Fibroblast of lung (primary cell): Measurements from ENCODE around the gene TFDP2. TPM values are rescaled to one million over a fixed set of nuclear protein-coding genes. Genes with fewer than 3 reads are reported as not detected.

ENCODE experiments used
- DNase-seq, 2 donors: peaks; one replicate each; pipeline versions ENCODE4 v3.0.0 to v3.0.0-alpha.2; 2010; ENCODE audit warnings: low read depth in 2 of 2
- H2AFZ ChIP-seq: 2 replicates; pipeline ENCODE4 v1.5.1; 2012; ENCODE audit warnings: low read length, control low read depth, inconsistent platforms
- H3K27ac ChIP-seq: 2 replicates; pipeline ENCODE4 v1.5.1; 2011; ENCODE audit warnings: low read length, control low read depth; ENCODE audit not compliant: insufficient read depth
- H3K27me3 ChIP-seq: 2 replicates; pipeline ENCODE4 v1.5.1; 2011; ENCODE audit warnings: mild to moderate bottlenecking, low read length; ENCODE audit not compliant: control insufficient read depth, insufficient read depth
- H3K36me3 ChIP-seq: 2 replicates; pipeline ENCODE4 v1.5.1; 2011; ENCODE audit warnings: low read length; ENCODE audit not compliant: control insufficient read depth, insufficient read depth
- H3K4me1 ChIP-seq: 2 replicates; pipeline ENCODE4 v1.5.1; 2011; ENCODE audit warnings: low read length; ENCODE audit not compliant: control insufficient read depth, insufficient read depth; ENCODE audit errors: extremely low read depth
- H3K4me2 ChIP-seq: 2 replicates; pipeline ENCODE4 v1.5.1; 2011; ENCODE audit warnings: low read length, control low read depth; ENCODE audit not compliant: insufficient read depth; ENCODE audit errors: extremely low read depth
- H3K4me3 ChIP-seq, 4 experiments: fragments of 200-600 bp in 1 of 4; sonication (generic) in 1 of 4; replicated peaks in 1 of 4; 2 replicates each; pipeline ENCODE4 v1.5.1; 2011 to 2016; ENCODE audit warnings: low read length in 4 of 4, low read depth in 3 of 4, mild to moderate bottlenecking in 3 of 4, control low read depth in 2 of 4, inconsistent platforms in 1 of 4, mixed read lengths in 1 of 4; ENCODE audit not compliant: insufficient read depth in 1 of 4; ENCODE audit errors: control extremely low read depth in 1 of 4
- H3K79me2 ChIP-seq: 2 replicates; pipeline ENCODE4 v1.5.1; 2012; ENCODE audit warnings: mild to moderate bottlenecking, low read length, inconsistent platforms; ENCODE audit not compliant: control insufficient read depth, insufficient read depth
- H3K9ac ChIP-seq: 2 replicates; pipeline ENCODE4 v1.5.1; 2011; ENCODE audit warnings: mild to moderate bottlenecking, low read length, control low read depth; ENCODE audit not compliant: insufficient read depth
- H3K9me3 ChIP-seq: 2 replicates; pipeline ENCODE4 v1.5.1; 2012; ENCODE audit warnings: low read depth, low read length; ENCODE audit not compliant: control insufficient read depth, insufficient read depth
- H4K20me1 ChIP-seq: 2 replicates; pipeline ENCODE4 v1.5.1; 2011; ENCODE audit warnings: low read length; ENCODE audit not compliant: control insufficient read depth, insufficient read depth; ENCODE audit errors: extremely low read depth
- CTCF ChIP-seq, 2 donors: IDR thresholded peaks in 1 of 2; conservative IDR thresholded peaks in 1 of 2; 1 replicate in 1 of 2; 2 replicates in 1 of 2; pipeline ENCODE4 v1.5.1; 2011 to 2012; ENCODE audit warnings: low read length in 2 of 2, control low read depth in 1 of 2, inconsistent platforms in 1 of 2, low read depth in 1 of 2, mild to moderate bottlenecking in 1 of 2
- EZH2 ChIP-seq: IDR thresholded peaks from 2 replicates; pipeline ENCODE4 v1.5.1; 2012; ENCODE audit warnings: low read length, control low read depth, mild to moderate bottlenecking; ENCODE audit errors: missing control alignments
- polyA plus RNA-seq, 2 donors: library from polyadenylated mRNA; depleted of rRNA in 1 of 2; stranded (reverse) in 1 of 2; unstranded in 1 of 2; fragments of >200 nt; gene quantifications; 2 replicates each; pipeline ENCODE4 v1.2.1, GENCODE V29; 2011 to 2012; ENCODE audit warnings: missing spikeins in 1 of 2
- total RNA-seq: library from RNA; depleted of rRNA; stranded (reverse); fragments of >200 nt; gene quantifications from 2 replicates; pipeline ENCODE4 v1.2.1, GENCODE V29; 2014

Gene TFDP2
- total and polyA plus RNA-seq, 2 donors (not counting 1 experiment from before 2014, with no cell fraction given), result 25.1 to 83.7 TPM

DNA sequence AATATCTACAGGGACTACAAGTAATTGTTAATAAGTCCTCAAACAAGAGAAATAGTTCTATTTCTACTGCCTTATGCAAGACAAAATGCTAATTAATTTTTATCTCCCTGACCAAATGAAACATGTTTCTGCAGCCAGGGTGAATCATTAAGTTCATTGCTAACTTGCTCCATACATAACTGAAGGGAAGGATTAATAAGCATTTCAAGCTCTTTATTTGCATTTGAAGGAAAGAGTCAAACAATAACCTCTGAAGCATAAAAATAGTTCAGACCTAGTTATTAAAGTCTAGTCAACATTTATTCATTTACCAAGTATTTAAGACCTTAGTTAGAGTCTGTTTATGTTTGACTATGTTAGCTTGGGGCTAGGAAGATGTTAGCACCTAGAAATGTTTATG is 152.9 kb downstream of the TFDP2 start:
- Histone ChIP-seq H2AFZ (no peak overlapping the region), H4K20me1 (no peaks in the 10 kb centered on the region), H3K9ac (no peak overlapping the region), H3K27ac (no peak overlapping the region), H3K9me3 (no peaks in the 10 kb centered on the region), H3K4me3 (no peak overlapping the region), H3K4me2 (no peak overlapping the region), H3K4me1 (no peaks in the 10 kb centered on the region), H3K36me3 (no peaks in the 10 kb centered on the region), H3K27me3 (no peaks in the 10 kb centered on the region), H3K79me2 (no peaks in the 10 kb centered on the region)
- peak in 1 of 2 donors; percentile 19 for DNase-seq
- TF ChIP-seq EZH2 (no peak), CTCF (conservative IDR thresholded peaks at IDR 0.05 in 1 of 2, IDR thresholded peaks at IDR 0.05 in 1 of 2; ENCODE audit: low read depth in 1 of 2, low read length in 2 of 2) (no peak)

GRCh38 chr3:141994856-141995255 is 154.5 kb downstream of the TFDP2 start:
- Histone ChIP-seq H4K20me1 (no peaks in the 10 kb centered on the region), H3K4me1 (no peaks in the 10 kb centered on the region), H3K9ac (no peak overlapping the region), H2AFZ (no peak overlapping the region), H3K36me3 (no peaks in the 10 kb centered on the region), H3K79me2 (no peaks in the 10 kb centered on the region), H3K27ac (no peak overlapping the region), H3K9me3 (no peaks in the 10 kb centered on the region), H3K4me3 (no peak overlapping the region), H3K27me3 (no peaks in the 10 kb centered on the region), H3K4me2 (no peak overlapping the region)
- no peak for DNase-seq
- TF ChIP-seq EZH2 (no peak), CTCF (conservative IDR thresholded peaks at IDR 0.05 in 1 of 2, IDR thresholded peaks at IDR 0.05 in 1 of 2; ENCODE audit: low read depth in 1 of 2, low read length in 2 of 2) (no peak)

DNA sequence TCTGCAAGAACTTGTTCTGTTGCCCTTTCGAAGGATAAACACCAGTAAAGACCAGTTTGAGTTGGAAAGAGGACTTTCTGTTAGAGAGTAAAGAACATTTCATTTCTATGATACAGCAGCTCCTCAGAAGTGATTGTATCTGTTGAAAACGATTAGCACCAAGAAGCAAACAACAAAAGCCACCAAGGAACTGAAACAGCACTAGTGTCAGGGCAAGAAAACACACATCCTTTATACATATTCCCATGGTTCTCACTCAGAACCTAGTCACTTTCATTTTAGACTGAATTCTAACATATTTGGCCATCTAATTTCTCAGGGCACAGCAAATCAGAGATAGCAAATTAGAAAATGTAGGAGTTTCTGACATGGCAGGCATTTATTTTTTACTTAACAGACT is 156.8 kb downstream of the TFDP2 start:
- Histone ChIP-seq H3K4me3 (no peak overlapping the region), H3K79me2 (no peaks in the 10 kb centered on the region), H3K9ac (no peak overlapping the region), H3K4me1 (no peaks in the 10 kb centered on the region), H3K9me3 (no peaks in the 10 kb centered on the region), H2AFZ (no peak overlapping the region), H3K27me3 (no peaks in the 10 kb centered on the region), H4K20me1 (no peaks in the 10 kb centered on the region), H3K27ac (no peak overlapping the region), H3K36me3 (no peaks in the 10 kb centered on the region), H3K4me2 (no peak overlapping the region)
- DNase-seq, result no peak
- TF ChIP-seq CTCF (conservative IDR thresholded peaks at IDR 0.05 in 1 of 2, IDR thresholded peaks at IDR 0.05 in 1 of 2; ENCODE audit: low read depth in 1 of 2, low read length in 2 of 2) (no peak), EZH2 (no peak)
